Body of pancreas (tissue), 4 donors: ENCODE measurements around the gene MKRN2. TPM values are rescaled to one million over a fixed set of nuclear protein-coding genes. Genes with fewer than 3 reads are reported as not detected.

Experiments
- ATAC-seq: fragments of 150-250 bp; one replicate; pipeline ENCODE4 v1.9.1; 2016
- DNase-seq, 4 donors: peaks; one replicate each; pipeline ENCODE4 v3.0.0-alpha.2; 2019
- H3K27ac ChIP-seq, 4 donors: fragments of 200-600 bp; sonication (generic); 1 replicate in 3 of 4; 2 replicates in 1 of 4; pipeline versions ENCODE4 v1.5.1 to v1.6.1; 2016 to 2019; ENCODE audit warnings: mild to moderate bottlenecking in 1 of 4, mixed read lengths in 1 of 4, moderate library complexity in 1 of 4
- H3K27me3 ChIP-seq, 2 donors: fragments of 200-600 bp; sonication (generic); one replicate each; pipeline ENCODE4 v1.6.0; 2016; ENCODE audit warnings: mild to moderate bottlenecking in 1 of 2
- H3K36me3 ChIP-seq, 2 donors: fragments of 200-600 bp; sonication (generic); replicated peaks in 1 of 2; 2 replicates each; pipeline ENCODE4 v1.5.1; 2016; ENCODE audit warnings: low read depth in 2 of 2; ENCODE audit not compliant: insufficient read depth in 1 of 2
- H3K4me1 ChIP-seq: fragments of 200-600 bp; sonication (generic); one replicate; pipeline ENCODE4 v1.6.0; 2016
- H3K4me3 ChIP-seq, 2 donors: fragments of 200-600 bp; sonication (generic); 1 replicate in 1 of 2; 2 replicates in 1 of 2; pipeline ENCODE4 v1.5.1; 2016 to 2019
- H3K9me3 ChIP-seq, 3 donors: fragments of 200-600 bp; sonication (generic); 1 replicate in 2 of 3; 2 replicates in 1 of 3; pipeline ENCODE4 v1.5.1; 2016
- CTCF ChIP-seq, 7 experiments: fragments of 450-650 bp in 4 of 7; fragments of 200-600 bp in 3 of 7; sonication (generic) in 3 of 7; IDR thresholded peaks; one replicate each; pipeline ENCODE4 v1.5.1; 2016 to 2019; ENCODE audit warnings: antibody characterized with exemption in 7 of 7
- POLR2A ChIP-seq, 3 donors: fragments of 450-650 bp; IDR thresholded peaks; one replicate each; pipeline ENCODE4 v1.6.1; 2016; ENCODE audit warnings: antibody characterized with exemption in 3 of 3, mild to moderate bottlenecking in 2 of 3
- WGBS, 2 donors: methylation state at CpG; one replicate each; pipeline ENCODE4 v1.1.5; 2017; 5-methylcytosine and 5-hydroxymethylcytosine counted together
- intact Hi-C: fragments of 100-400 bp; cut with DNase I; formaldehyde crosslinking; loops from one replicate; pipeline ENCODE4 v1.15.1; 2023
- total RNA-seq, 2 donors: library from RNA; depleted of rRNA; stranded (reverse); fragments of >200 nt; gene quantifications; one replicate each; pipeline ENCODE4 v1.1.0, GENCODE V29; 2016

The MKRN2 gene
- total RNA-seq, 2 donors from 2014 or later: 21.8 to 28.3 TPM

- no peak overlapping the region for H3K4me3 ChIP-seq
- no peaks in the 10 kb centered on the region for H3K27me3 ChIP-seq
- WGBS, 2 donors: 80 to 86% methylated on average over 4 of the region's 4 CpGs
- H3K9me3 ChIP-seq: no peaks in the 10 kb centered on the region
- H3K4me1 ChIP-seq: peaks cover 11% of the 10 kb centered on the region
- DNase-seq (no peak), ATAC-seq (no peak)
- intact Hi-C loops: no loop called here
- H3K27ac ChIP-seq: no peak overlapping the region
- TF ChIP-seq POLR2A (IDR thresholded peaks at IDR 0.05) (no peak), CTCF (IDR thresholded peaks at IDR 0.05) (no peak)
- peaks cover 0 to 35% of the 10 kb centered on the region in 2 donors for H3K36me3 ChIP-seq
Observed at GRCh38 chr3:12582730-12583129, 25.8 kb downstream of the MKRN2 start.

DNA sequence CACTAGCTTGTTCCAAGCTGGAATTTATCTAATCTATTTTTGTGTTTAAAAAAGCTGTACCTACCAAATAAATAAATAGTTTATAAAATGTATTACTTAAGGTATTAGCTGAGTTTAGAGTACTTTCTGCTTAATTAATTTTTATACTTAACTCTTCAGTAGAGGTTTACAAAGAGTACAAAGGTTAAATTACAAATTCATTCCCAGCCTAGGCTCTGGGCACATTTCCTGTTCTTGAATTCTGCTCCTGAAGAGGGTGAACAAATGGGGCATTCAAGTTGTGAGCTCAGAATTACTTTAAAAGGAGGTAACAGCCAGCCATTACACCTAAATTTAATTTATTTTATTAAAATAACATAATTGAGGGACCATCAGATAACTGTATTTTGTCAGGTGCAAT lies 26.4 kb downstream of the MKRN2 start:
- intact Hi-C loops: no loop called here
- Histone ChIP-seq H3K9me3 (no peaks in the 10 kb centered on the region), H3K27me3 (no peaks in the 10 kb centered on the region), H3K4me3 (no peak overlapping the region), H3K36me3 (peaks cover 3 to 37% of the 10 kb centered on the region in 2 donors), H3K27ac (no peak overlapping the region), H3K4me1 (peaks cover 11% of the 10 kb centered on the region)
- DNase-seq: no peak
- no peak for TF ChIP-seq CTCF (IDR thresholded peaks at IDR 0.05)
- no peak for TF ChIP-seq POLR2A (IDR thresholded peaks at IDR 0.05)
- no peak for ATAC-seq

DNA sequence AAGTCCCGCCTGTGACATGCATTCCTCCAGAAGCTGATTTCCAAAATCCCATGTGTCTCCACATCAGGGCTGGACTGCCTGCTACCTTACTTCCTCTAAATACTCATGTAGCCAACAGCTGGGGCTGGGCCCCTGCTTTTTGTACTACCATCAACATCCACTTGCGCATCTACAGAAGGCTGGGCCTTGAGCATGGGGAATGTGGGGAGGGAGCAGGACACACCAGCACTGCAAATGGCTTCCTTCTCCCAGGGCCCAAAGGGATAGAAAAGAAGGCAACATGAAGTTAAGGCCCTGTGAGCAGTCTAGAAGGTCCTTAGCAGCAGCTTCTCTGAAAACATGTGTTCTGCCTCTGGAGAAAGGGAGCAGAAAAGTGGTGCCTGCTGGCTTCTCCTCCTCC lies 27.2 kb downstream of the MKRN2 start:
- 66 to 100% methylated on average over 1 to 2 of the region's 2 CpGs for WGBS, 2 donors
- DNase-seq: no peak

GRCh38 chr3:12585181-12585580 lies 28.3 kb downstream of the MKRN2 start:
- H3K4me3 ChIP-seq: no peak overlapping the region
- 81 to 83% methylated on average over 3 of the region's 3 CpGs for WGBS, 2 donors
- no peak for TF ChIP-seq POLR2A (IDR thresholded peaks at IDR 0.05)
- no peak for TF ChIP-seq CTCF (IDR thresholded peaks at IDR 0.05)
- ATAC-seq (no peak), DNase-seq (no peak)
- H3K27ac ChIP-seq: no peak overlapping the region
- H3K9me3 ChIP-seq: no peaks in the 10 kb centered on the region
- peaks cover 4 to 41% of the 10 kb centered on the region in 2 donors for H3K36me3 ChIP-seq
- intact Hi-C loops: no loop called here
- no peaks in the 10 kb centered on the region for H3K4me1 ChIP-seq
- H3K27me3 ChIP-seq: no peaks in the 10 kb centered on the region

More for the DNA sequence above, 27.2 kb downstream of the MKRN2 start:
- Histone ChIP-seq H3K27ac (no peak overlapping the region), H3K4me1 (peaks cover 10% of the 10 kb centered on the region), H3K9me3 (no peaks in the 10 kb centered on the region), H3K36me3 (peaks cover 4 to 41% of the 10 kb centered on the region in 2 donors), H3K27me3 (no peaks in the 10 kb centered on the region), H3K4me3 (no peak overlapping the region)
- intact Hi-C loops: no loop called here
- no peak for ATAC-seq
- TF ChIP-seq CTCF (IDR thresholded peaks at IDR 0.05) (no peak), POLR2A (IDR thresholded peaks at IDR 0.05) (no peak)

DNA sequence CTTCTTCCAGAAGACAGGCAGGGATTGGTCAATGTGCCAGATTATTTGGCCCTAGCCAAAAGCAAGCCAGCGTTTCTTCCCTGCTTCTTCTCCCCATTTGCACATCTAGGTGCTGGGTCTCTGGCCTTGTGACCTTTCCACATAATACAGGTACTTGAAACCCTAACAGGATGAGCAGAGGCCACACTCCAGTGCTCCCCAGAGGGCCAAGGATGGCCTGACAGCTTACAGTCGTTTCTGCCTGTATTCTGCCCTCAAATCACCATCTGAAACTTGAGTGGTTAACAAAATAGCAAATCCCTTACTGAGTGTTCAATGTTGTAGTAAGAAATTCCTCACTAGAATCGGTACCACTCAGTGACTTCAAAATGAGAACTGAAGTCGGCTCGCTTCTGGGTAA lies 29.1 kb downstream of the MKRN2 start:
- peaks cover 4 to 47% of the 10 kb centered on the region in 2 donors for H3K36me3 ChIP-seq
- H3K27me3 ChIP-seq: no peaks in the 10 kb centered on the region
- H3K4me1 ChIP-seq: no peaks in the 10 kb centered on the region
- intact Hi-C loops: no loop called here
- no peaks in the 10 kb centered on the region for H3K9me3 ChIP-seq
- ATAC-seq (no peak), DNase-seq (no peak)
- H3K27ac ChIP-seq: no peak overlapping the region
- 73 to 78% methylated on average over 5 of the region's 5 CpGs for WGBS, 2 donors
- no peak for TF ChIP-seq CTCF (IDR thresholded peaks at IDR 0.05)
- no peak for TF ChIP-seq POLR2A (IDR thresholded peaks at IDR 0.05)
- H3K4me3 ChIP-seq: no peak overlapping the region
